ENCODE measurements around the gene DLK2. TPM values are rescaled to one million over a fixed set of nuclear protein-coding genes. Genes with fewer than 3 reads are reported as not detected.

Gene DLK2
- 8.5 TPM for total RNA-seq

GRCh38 chr6:43455531-43456428 lies at the start of gene DLK2:
Gene DLK2 (minus strand): TSS chr6:43455548. CDS start chr6:43454825, 723 bp downstream.

DNA sequence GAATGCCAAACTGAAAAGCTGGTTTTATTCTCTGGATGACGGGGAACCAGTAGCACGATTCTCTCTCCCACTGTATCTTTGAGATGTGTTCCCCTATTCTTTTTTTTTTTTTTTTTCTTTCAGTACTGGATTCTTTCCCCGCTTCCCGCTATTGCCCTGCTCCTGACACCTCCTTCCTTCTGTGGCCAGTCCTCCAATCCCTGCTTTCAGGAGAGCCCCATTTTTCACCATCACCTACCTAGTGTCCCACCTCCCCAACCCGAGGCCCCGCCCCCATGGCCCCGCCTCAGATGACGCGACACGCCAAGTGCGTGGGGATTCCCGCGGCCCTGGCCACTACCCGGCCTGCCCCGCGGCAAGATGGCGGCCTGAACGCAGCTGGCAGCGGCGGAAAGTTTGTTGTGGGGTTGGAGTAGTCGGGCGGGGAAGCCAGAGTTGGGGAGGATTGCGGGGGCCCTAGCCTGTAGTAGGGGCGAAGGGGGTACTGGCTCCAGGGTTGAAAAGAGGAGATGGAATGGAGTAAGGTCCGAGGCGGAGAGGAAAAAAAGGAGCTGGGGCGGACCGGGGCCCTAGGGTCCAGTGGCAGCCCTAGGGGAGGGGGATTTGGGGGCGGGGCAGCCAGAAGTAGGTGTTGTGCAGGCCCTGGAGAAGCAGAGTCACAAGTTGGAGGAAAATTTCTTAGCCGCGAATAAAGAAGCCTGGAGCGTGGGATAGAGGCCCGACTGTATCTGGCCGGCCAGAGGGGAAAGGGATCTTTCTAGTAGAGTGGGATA lies 22.1 kb upstream of the DLK2 start, which contains the start of gene TJAP1:
Gene TJAP1, plus strand, starts transcription at position 336 of the 773 bp plus-strand sequence. CDS start 21,432 bp downstream, outside the sequence.

GRCh38 chr6:43427406-43428111 lies 27.8 kb downstream of the DLK2 start, which contains the start of gene ABCC10:
Gene ABCC10 (plus strand): TSS chr6:43427541. CDS start chr6:43427979, 438 bp downstream.

Small RNA genes lying within 50 kb of the gene (small RNA-seq; reads per million reads assigned to genes)
- not detected for gene MIR6780B (ENCODE audit: low replicate concordance)
- not detected for gene RNU6-1113P (ENCODE audit: low replicate concordance)

Other genes starting within 250 kb of the DLK2 start
- 14.4 TPM for gene DNPH1, start 226.1 kb downstream of the DLK2 start, total RNA-seq
- 26.3 TPM for gene TTBK1, start 212.1 kb downstream of the DLK2 start, total RNA-seq
- 1.9 TPM for gene SLC22A7, start 157.3 kb downstream of the DLK2 start, total RNA-seq
- gene CRIP3, start 146.7 kb downstream of the DLK2 start, total RNA-seq: 16.6 TPM
- 38.5 TPM for gene ZNF318, start 85.9 kb downstream of the DLK2 start, total RNA-seq
- 33.5 TPM for gene ABCC10, start 28.0 kb downstream of the DLK2 start, total RNA-seq
- 6.9 TPM for gene TJAP1, start 22.0 kb upstream of the DLK2 start, total RNA-seq
- 4.1 TPM for gene LRRC73, start 54.8 kb upstream of the DLK2 start, total RNA-seq
- gene YIPF3, start 61.4 kb upstream of the DLK2 start, total RNA-seq: 71.4 TPM
- gene POLR1C, start 61.5 kb upstream of the DLK2 start, total RNA-seq: 29.4 TPM
- gene XPO5, start 120.5 kb upstream of the DLK2 start, total RNA-seq: 62.0 TPM
- gene POLH, start 120.6 kb upstream of the DLK2 start, total RNA-seq: 17.8 TPM
- 65.7 TPM for gene GTPBP2, start 173.7 kb upstream of the DLK2 start, total RNA-seq
- 20.7 TPM for gene MAD2L1BP, start 180.3 kb upstream of the DLK2 start, total RNA-seq
- 6.9 TPM for gene RSPH9, start 189.5 kb upstream of the DLK2 start, total RNA-seq
- gene MRPS18A, start 232.2 kb upstream of the DLK2 start, total RNA-seq: 21.6 TPM